ENCODE data around the gene DMBT1.

DMBT1 gene

GRCh38 chr10:122591736-122592135 is 31.2 kb downstream of the DMBT1 start:
- H3K23ac ChIP-seq (ENCODE audit: low read depth, low read length, poor library complexity): no peak overlapping the region
- no peak overlapping the region for H2BK120ac ChIP-seq (ENCODE audit: low read depth, low read length)
- no peak overlapping the region for H3K14ac ChIP-seq (ENCODE audit: low read length)
- H3K27ac ChIP-seq (replicated peaks; ENCODE audit: low read length): no peak overlapping the region
- H3K4me1 ChIP-seq (ENCODE audit: control insufficient read depth in 2 of 2, insufficient read depth in 1 of 2, low read depth in 1 of 2, low read length in 2 of 2): peaks cover 0 to 4% of the 10 kb centered on the region in 2 donors
- no peak overlapping the region for H2BK5ac ChIP-seq (ENCODE audit: low read length)
- H3K9me3 ChIP-seq (replicated peaks in 1 of 2; ENCODE audit: control insufficient read depth in 2 of 2, insufficient read depth in 1 of 2, low read depth in 1 of 2, low read length in 2 of 2): peaks cover 0 to 1% of the 10 kb centered on the region in 2 donors
- H3K9ac ChIP-seq (ENCODE audit: low read depth, low read length, poor library complexity): no peak overlapping the region
- H3K79me1 ChIP-seq (ENCODE audit: low read depth, low read length): no peaks in the 10 kb centered on the region
- peaks cover 0 to 13% (median 0%) of the 10 kb centered on the region in 3 experiments for H3K27me3 ChIP-seq (ENCODE audit: control insufficient read depth in 3 of 3, insufficient read depth in 3 of 3, low read depth in 1 of 3, low read length in 3 of 3)
- H4K91ac ChIP-seq (ENCODE audit: low read depth, low read length, poor library complexity): no peak overlapping the region
- no peak overlapping the region for H3K18ac ChIP-seq (ENCODE audit: low read length)
- WGBS, 2 donors (ENCODE audit: extremely low coverage in 2 of 2, insufficient read length in 2 of 2, insufficient replicate concordance in 1 of 2): no CpG with 5 or more reads among the region's 3 CpGs
- H2BK15ac ChIP-seq (ENCODE audit: low read length): no peak overlapping the region
- no peak overlapping the region for H3K4ac ChIP-seq (ENCODE audit: low read length)
- H2AFZ ChIP-seq (ENCODE audit: low read length): no peak overlapping the region
- H3K4me2 ChIP-seq (ENCODE audit: insufficient read depth, low read length, poor library complexity, severe bottlenecking): no peak overlapping the region
- no peak overlapping the region for H2AK5ac ChIP-seq (ENCODE audit: low read depth, low read length)
- H3K4me3 ChIP-seq (ENCODE audit: low read length in 2 of 2): peak overlapping the region in 1 of 2 donors; percentile 19
- no peak overlapping the region for H2BK12ac ChIP-seq (ENCODE audit: low read length)
- no peak overlapping the region for H4K8ac ChIP-seq (ENCODE audit: low read depth, low read length)
- no peak for DNase-seq (ENCODE audit: low spot score)
- H3K36me3 ChIP-seq (replicated peaks in 1 of 2; ENCODE audit: control insufficient read depth in 2 of 2, insufficient read depth in 2 of 2, low read length in 2 of 2): peaks cover 0 to 2% of the 10 kb centered on the region in 2 donors

GRCh38 chr10:122592161-122592560 is 31.6 kb downstream of the DMBT1 start:
- Histone ChIP-seq H4K91ac (ENCODE audit: low read depth, low read length, poor library complexity) (no peak overlapping the region), H3K4me1 (ENCODE audit: control insufficient read depth in 2 of 2, insufficient read depth in 1 of 2, low read depth in 1 of 2, low read length in 2 of 2) (peaks cover 0 to 1% of the 10 kb centered on the region in 2 donors), H3K9me3 (replicated peaks in 1 of 2; ENCODE audit: control insufficient read depth in 2 of 2, insufficient read depth in 1 of 2, low read depth in 1 of 2, low read length in 2 of 2) (peaks cover 0 to 1% of the 10 kb centered on the region in 2 donors), H3K79me1 (ENCODE audit: low read depth, low read length) (no peaks in the 10 kb centered on the region), H3K14ac (ENCODE audit: low read length) (no peak overlapping the region), H4K8ac (ENCODE audit: low read depth, low read length) (no peak overlapping the region), H2BK120ac (ENCODE audit: low read depth, low read length) (no peak overlapping the region), H3K36me3 (replicated peaks in 1 of 2; ENCODE audit: control insufficient read depth in 2 of 2, insufficient read depth in 2 of 2, low read length in 2 of 2) (peaks cover 0 to 2% of the 10 kb centered on the region in 2 donors), H3K23ac (ENCODE audit: low read depth, low read length, poor library complexity) (no peak overlapping the region), H3K27ac (replicated peaks; ENCODE audit: low read length) (no peak overlapping the region), H2AFZ (ENCODE audit: low read length) (no peak overlapping the region), H2AK5ac (ENCODE audit: low read depth, low read length) (no peak overlapping the region), H2BK15ac (ENCODE audit: low read length) (no peak overlapping the region), H3K18ac (ENCODE audit: low read length) (no peak overlapping the region), H3K27me3 (ENCODE audit: control insufficient read depth in 3 of 3, insufficient read depth in 3 of 3, low read depth in 1 of 3, low read length in 3 of 3) (peaks cover 0 to 13% (median 0%) of the 10 kb centered on the region in 3 experiments), H3K4me2 (ENCODE audit: insufficient read depth, low read length, poor library complexity, severe bottlenecking) (no peak overlapping the region), H3K4me3 (ENCODE audit: low read length in 2 of 2) (peak overlapping the region in 1 of 2 donors; percentile 19), H2BK12ac (ENCODE audit: low read length) (no peak overlapping the region), H3K4ac (ENCODE audit: low read length) (no peak overlapping the region), H2BK5ac (ENCODE audit: low read length) (no peak overlapping the region), H3K9ac (ENCODE audit: low read depth, low read length, poor library complexity) (no peak overlapping the region)
- no CpG with 5 or more reads among the region's 10 CpGs for WGBS, 2 donors (ENCODE audit: extremely low coverage in 2 of 2, insufficient read length in 2 of 2, insufficient replicate concordance in 1 of 2)
- DNase-seq (ENCODE audit: low spot score): no peak

- Histone ChIP-seq H4K8ac (ENCODE audit: low read depth, low read length) (no peak overlapping the region), H3K4me2 (ENCODE audit: insufficient read depth, low read length, poor library complexity, severe bottlenecking) (no peak overlapping the region), H2BK120ac (ENCODE audit: low read depth, low read length) (no peak overlapping the region), H3K36me3 (replicated peaks in 1 of 2; ENCODE audit: control insufficient read depth in 2 of 2, insufficient read depth in 2 of 2, low read length in 2 of 2) (no peaks in the 10 kb centered on the region), H2AFZ (ENCODE audit: low read length) (no peak overlapping the region), H3K27ac (replicated peaks; ENCODE audit: low read length) (no peak overlapping the region), H4K91ac (ENCODE audit: low read depth, low read length, poor library complexity) (no peak overlapping the region), H3K4me1 (ENCODE audit: control insufficient read depth in 2 of 2, insufficient read depth in 1 of 2, low read depth in 1 of 2, low read length in 2 of 2) (no peaks in the 10 kb centered on the region), H3K9ac (ENCODE audit: low read depth, low read length, poor library complexity) (no peak overlapping the region), H3K4me3 (ENCODE audit: low read length in 2 of 2) (no peak overlapping the region), H3K23ac (ENCODE audit: low read depth, low read length, poor library complexity) (no peak overlapping the region), H3K27me3 (ENCODE audit: control insufficient read depth in 3 of 3, insufficient read depth in 3 of 3, low read depth in 1 of 3, low read length in 3 of 3) (no peaks in the 10 kb centered on the region), H2BK5ac (ENCODE audit: low read length) (no peak overlapping the region), H3K14ac (ENCODE audit: low read length) (peak overlapping the region; percentile 21), H3K4ac (ENCODE audit: low read length) (no peak overlapping the region), H2BK15ac (ENCODE audit: low read length) (no peak overlapping the region), H3K9me3 (replicated peaks in 1 of 2; ENCODE audit: control insufficient read depth in 2 of 2, insufficient read depth in 1 of 2, low read depth in 1 of 2, low read length in 2 of 2) (no peaks in the 10 kb centered on the region), H2BK12ac (ENCODE audit: low read length) (no peak overlapping the region), H3K79me1 (ENCODE audit: low read depth, low read length) (no peaks in the 10 kb centered on the region), H2AK5ac (ENCODE audit: low read depth, low read length) (no peak overlapping the region), H3K18ac (ENCODE audit: low read length) (no peak overlapping the region)
- no peak for DNase-seq (ENCODE audit: low spot score)
- WGBS, 2 donors (ENCODE audit: extremely low coverage in 2 of 2, insufficient read length in 2 of 2, insufficient replicate concordance in 1 of 2): no CpG with 5 or more reads among the region's 10 CpGs
These were observed 57.1 kb downstream of the DMBT1 start for GRCh38 chr10:122617476-122618270.

- Histone ChIP-seq H3K4me1 (ENCODE audit: control insufficient read depth in 2 of 2, insufficient read depth in 1 of 2, low read depth in 1 of 2, low read length in 2 of 2) (no peaks in the 10 kb centered on the region), H3K4me2 (ENCODE audit: insufficient read depth, low read length, poor library complexity, severe bottlenecking) (no peak overlapping the region)
These were observed 58.1 kb downstream of the DMBT1 start for GRCh38 chr10:122618461-122619165.

More at GRCh38 chr10:122618461-122619165, 58.1 kb downstream of the DMBT1 start:
- Histone ChIP-seq H2AFZ (ENCODE audit: low read length) (no peak overlapping the region), H2BK5ac (ENCODE audit: low read length) (no peak overlapping the region), H4K91ac (ENCODE audit: low read depth, low read length, poor library complexity) (no peak overlapping the region), H2BK15ac (ENCODE audit: low read length) (no peak overlapping the region), H3K27me3 (ENCODE audit: control insufficient read depth in 3 of 3, insufficient read depth in 3 of 3, low read depth in 1 of 3, low read length in 3 of 3) (no peaks in the 10 kb centered on the region), H3K9ac (ENCODE audit: low read depth, low read length, poor library complexity) (no peak overlapping the region), H3K23ac (ENCODE audit: low read depth, low read length, poor library complexity) (no peak overlapping the region), H3K27ac (replicated peaks; ENCODE audit: low read length) (no peak overlapping the region), H3K18ac (ENCODE audit: low read length) (no peak overlapping the region), H3K9me3 (replicated peaks in 1 of 2; ENCODE audit: control insufficient read depth in 2 of 2, insufficient read depth in 1 of 2, low read depth in 1 of 2, low read length in 2 of 2) (no peaks in the 10 kb centered on the region), H2BK120ac (ENCODE audit: low read depth, low read length) (no peak overlapping the region), H4K8ac (ENCODE audit: low read depth, low read length) (no peak overlapping the region), H2BK12ac (ENCODE audit: low read length) (no peak overlapping the region), H3K79me1 (ENCODE audit: low read depth, low read length) (no peaks in the 10 kb centered on the region), H3K4ac (ENCODE audit: low read length) (no peak overlapping the region), H3K14ac (ENCODE audit: low read length) (no peak overlapping the region), H3K36me3 (replicated peaks in 1 of 2; ENCODE audit: control insufficient read depth in 2 of 2, insufficient read depth in 2 of 2, low read length in 2 of 2) (no peaks in the 10 kb centered on the region), H3K4me3 (ENCODE audit: low read length in 2 of 2) (no peak overlapping the region), H2AK5ac (ENCODE audit: low read depth, low read length) (no peak overlapping the region)
- no peak for DNase-seq (ENCODE audit: low spot score)
- WGBS, 2 donors (ENCODE audit: extremely low coverage in 2 of 2, insufficient read length in 2 of 2, insufficient replicate concordance in 1 of 2): no CpG with 5 or more reads among the region's 5 CpGs
